OCI-LY1 (cell line): ENCODE data around the gene TTC13.

Experiments
- EZH2 ChIP-seq: fragments of 200-600 bp; sonication (generic), shearing (Covaris generic); IDR thresholded peaks from 2 replicates; pipeline ENCODE4 v1.8.0; 2017; ENCODE audit warnings: borderline replicate concordance, mixed run types, mild to moderate bottlenecking, antibody characterized with exemption, low read length, moderate library complexity, mixed read lengths
- TF ChIP-seq, protein P1 (sequence below): fragments of 200-600 bp; sonication (generic), shearing (Covaris generic); IDR thresholded peaks from 2 replicates; pipeline ENCODE4 v1.5.1; 2017; ENCODE audit warnings: mild to moderate bottlenecking, antibody characterized with exemption, low read length, moderate library complexity, mixed read lengths

GRCh38 chr1:230916587-230917283, 61.9 kb downstream of the TTC13 start:
- TF ChIP-seq, protein P1, sequence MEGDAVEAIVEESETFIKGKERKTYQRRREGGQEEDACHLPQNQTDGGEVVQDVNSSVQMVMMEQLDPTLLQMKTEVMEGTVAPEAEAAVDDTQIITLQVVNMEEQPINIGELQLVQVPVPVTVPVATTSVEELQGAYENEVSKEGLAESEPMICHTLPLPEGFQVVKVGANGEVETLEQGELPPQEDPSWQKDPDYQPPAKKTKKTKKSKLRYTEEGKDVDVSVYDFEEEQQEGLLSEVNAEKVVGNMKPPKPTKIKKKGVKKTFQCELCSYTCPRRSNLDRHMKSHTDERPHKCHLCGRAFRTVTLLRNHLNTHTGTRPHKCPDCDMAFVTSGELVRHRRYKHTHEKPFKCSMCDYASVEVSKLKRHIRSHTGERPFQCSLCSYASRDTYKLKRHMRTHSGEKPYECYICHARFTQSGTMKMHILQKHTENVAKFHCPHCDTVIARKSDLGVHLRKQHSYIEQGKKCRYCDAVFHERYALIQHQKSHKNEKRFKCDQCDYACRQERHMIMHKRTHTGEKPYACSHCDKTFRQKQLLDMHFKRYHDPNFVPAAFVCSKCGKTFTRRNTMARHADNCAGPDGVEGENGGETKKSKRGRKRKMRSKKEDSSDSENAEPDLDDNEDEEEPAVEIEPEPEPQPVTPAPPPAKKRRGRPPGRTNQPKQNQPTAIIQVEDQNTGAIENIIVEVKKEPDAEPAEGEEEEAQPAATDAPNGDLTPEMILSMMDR: no peak
- no peak for TF ChIP-seq EZH2
